OCI-LY3 (cell line): ENCODE results near the gene SMAD5.

Source experiments
- H2AFZ ChIP-seq: fragments of 200-600, 300-600 bp; shearing (Covaris generic); 2 replicates; pipeline ENCODE4 v1.6.0; 2014; ENCODE audit warnings: antibody characterized with exemption, low read depth, low read length
- H3K27ac ChIP-seq: fragments of 200-600, 300-600 bp; sonication (generic); 2 replicates; pipeline ENCODE4 v1.5.1; 2014; ENCODE audit warnings: mild to moderate bottlenecking, low read length, moderate library complexity, mixed read lengths
- H3K27me3 ChIP-seq: fragments of 200-600, 300-600 bp; sonication (generic); 2 replicates; pipeline ENCODE4 v1.6.1; 2014; ENCODE audit warnings: low read depth, low read length, mixed read lengths
- H3K36me3 ChIP-seq: fragments of 200-600, 300-600 bp; sonication (generic); replicated peaks from 2 replicates; pipeline ENCODE3; 2014; ENCODE audit warnings: low read depth, low read length, mixed read lengths
- H3K4me1 ChIP-seq: fragments of 300-600, 200-600 bp; sonication (generic); 2 replicates; pipeline ENCODE4 v1.6.1; 2014; ENCODE audit warnings: low read length, mixed read lengths
- H3K4me2 ChIP-seq: fragments of 200-600, 300-600 bp; sonication (generic); 2 replicates; pipeline ENCODE4 v1.6.1; 2014; ENCODE audit warnings: low read length, mixed read lengths
- H3K4me3 ChIP-seq: fragments of 300-600, 200-600 bp; sonication (generic); 2 replicates; pipeline ENCODE4 v1.5.1; 2014; ENCODE audit warnings: antibody characterized with exemption, mild to moderate bottlenecking, low read length, moderate library complexity
- H3K79me2 ChIP-seq: fragments of 300-600, 200-600 bp; shearing (Covaris generic); 2 replicates; pipeline ENCODE4 v1.6.1; 2014; ENCODE audit warnings: mild to moderate bottlenecking, low read length, mixed read lengths
- H3K9ac ChIP-seq: fragments of 300-600, 200-600 bp; shearing (Covaris generic); 2 replicates; pipeline ENCODE4 v1.6.0; 2014; ENCODE audit warnings: mild to moderate bottlenecking, low read length, moderate library complexity
- H3K9me3 ChIP-seq: fragments of 200-600, 300-600 bp; shearing (Covaris generic); 2 replicates; pipeline ENCODE4 v1.6.1; 2014; ENCODE audit warnings: low read length, mixed read lengths; ENCODE audit not compliant: insufficient read depth
- H4K20me1 ChIP-seq: fragments of 200-600, 300-600 bp; sonication (generic); 2 replicates; pipeline ENCODE4 v1.6.1; 2016; ENCODE audit warnings: low read length, mixed read lengths; ENCODE audit not compliant: insufficient read depth
- CTCF ChIP-seq: fragments of 200-600, 300-600 bp; sonication (generic); IDR thresholded peaks from 2 replicates; pipeline ENCODE4 v1.5.1; 2014; ENCODE audit warnings: antibody characterized with exemption, low read length, low read depth
- EZH2phosphoT487 ChIP-seq: fragments of 200-600 bp; shearing (Covaris generic); IDR thresholded peaks from 2 replicates; pipeline ENCODE4 v1.6.1; 2018; ENCODE audit warnings: antibody characterized with exemption, mixed run types, low read depth

SMAD5 gene

GRCh38 chr5:136215812-136216211, 83.2 kb downstream of the SMAD5 start:
- TF ChIP-seq EZH2phosphoT487, result no peak
- TF ChIP-seq CTCF, result no peak
- Histone ChIP-seq H3K9me3 (no peaks in the 10 kb centered on the region), H3K9ac (no peak overlapping the region), H2AFZ (no peak overlapping the region), H3K4me1 (no peaks in the 10 kb centered on the region), H3K27me3 (peaks cover 29% of the 10 kb centered on the region; the same call in 1 of the 2 replicates), H3K4me3 (no peak overlapping the region), H3K27ac (no peak overlapping the region), H4K20me1 (no peaks in the 10 kb centered on the region), H3K4me2 (no peak overlapping the region), H3K36me3 (no peaks in the 10 kb centered on the region), H3K79me2 (no peaks in the 10 kb centered on the region)

GRCh38 chr5:136216230-136216629, 83.6 kb downstream of the SMAD5 start:
- Histone ChIP-seq H3K36me3 (no peaks in the 10 kb centered on the region), H3K4me1 (no peaks in the 10 kb centered on the region), H3K9me3 (no peaks in the 10 kb centered on the region), H2AFZ (no peak overlapping the region), H4K20me1 (no peaks in the 10 kb centered on the region), H3K4me2 (no peak overlapping the region), H3K79me2 (no peaks in the 10 kb centered on the region), H3K9ac (no peak overlapping the region), H3K27ac (no peak overlapping the region), H3K27me3 (peaks cover 27% of the 10 kb centered on the region; the same call in 1 of the 2 replicates), H3K4me3 (no peak overlapping the region)
- no peak for TF ChIP-seq CTCF
- TF ChIP-seq EZH2phosphoT487, result no peak

- TF ChIP-seq EZH2phosphoT487 (no peak), CTCF (no peak)
These were observed 88.7 kb downstream of the SMAD5 start for GRCh38 chr5:136221340-136221739.

GRCh38 chr5:136222580-136223235, 90.1 kb downstream of the SMAD5 start:
- Histone ChIP-seq H3K4me3 (no peak overlapping the region), H3K9me3 (no peaks in the 10 kb centered on the region), H3K79me2 (no peaks in the 10 kb centered on the region), H3K4me2 (no peak overlapping the region), H3K4me1 (no peaks in the 10 kb centered on the region), H3K27me3 (peaks cover 8% of the 10 kb centered on the region; the same call in 1 of the 2 replicates), H3K9ac (no peak overlapping the region), H3K36me3 (no peaks in the 10 kb centered on the region), H4K20me1 (no peaks in the 10 kb centered on the region), H3K27ac (no peak overlapping the region), H2AFZ (no peak overlapping the region)
- no peak for TF ChIP-seq CTCF
- TF ChIP-seq EZH2phosphoT487, result no peak

More at GRCh38 chr5:136221340-136221739, 88.7 kb downstream of the SMAD5 start:
- Histone ChIP-seq H3K27me3 (peaks cover 8% of the 10 kb centered on the region; the same call in 1 of the 2 replicates), H3K4me3 (no peak overlapping the region), H3K36me3 (no peaks in the 10 kb centered on the region), H3K9ac (no peak overlapping the region), H3K27ac (no peak overlapping the region), H3K4me1 (no peaks in the 10 kb centered on the region), H3K4me2 (no peak overlapping the region), H2AFZ (no peak overlapping the region), H3K79me2 (no peaks in the 10 kb centered on the region), H4K20me1 (no peaks in the 10 kb centered on the region), H3K9me3 (no peaks in the 10 kb centered on the region)
